ENCODE results near the gene ZNF335.

The ZNF335 gene

DNA sequence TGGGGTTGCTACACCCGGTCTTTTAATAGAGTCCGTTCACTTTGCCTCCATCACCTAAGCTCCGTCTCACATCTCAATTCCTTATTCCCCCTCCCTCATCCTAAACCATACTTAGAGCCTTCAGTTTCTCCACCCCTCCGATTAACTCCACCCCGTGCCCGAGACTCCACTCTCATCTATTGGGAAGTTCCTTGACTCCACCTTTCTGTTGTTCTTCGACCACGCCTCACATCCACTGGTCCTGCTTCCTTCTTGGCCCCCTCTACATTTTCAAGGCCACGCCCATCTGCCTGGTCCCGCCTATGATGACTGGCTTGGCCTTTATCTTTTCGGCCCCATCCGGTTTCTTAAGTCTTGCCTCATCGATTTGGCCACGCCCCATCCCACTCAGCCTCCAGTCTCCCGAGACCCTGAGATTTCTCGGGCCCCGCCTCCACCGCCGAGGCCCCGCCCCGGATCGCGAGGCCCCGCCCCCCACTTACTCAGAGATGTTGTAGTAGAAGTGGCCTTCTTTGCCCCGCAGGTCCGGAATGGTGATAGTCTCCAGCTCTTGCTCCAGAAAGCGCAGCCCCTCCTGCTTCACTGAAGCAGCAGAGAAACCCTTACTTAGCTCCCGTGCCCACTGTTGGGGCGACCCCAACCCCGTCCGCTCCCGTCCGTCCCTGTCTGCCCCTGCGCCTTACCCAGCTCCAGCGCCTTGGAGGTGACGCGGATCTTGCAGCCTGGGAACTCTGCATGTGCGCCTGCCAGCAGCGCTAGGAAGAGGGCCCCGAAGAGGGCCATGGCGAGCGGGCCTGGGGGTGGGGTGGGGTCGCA is 61.1 kb downstream of the ZNF335 start:
- Histone ChIP-seq H3K27ac (ENCODE audit: low read depth, low read length) (peak overlapping the region; percentile 72), H3K4me1 (ENCODE audit: control insufficient read depth in 5 of 5, insufficient read depth in 5 of 5, low read length in 5 of 5) (peaks cover 0 to 42% (median 36%) of the 10 kb centered on the region in 5 donors), H3K9me3 (ENCODE audit: control insufficient read depth in 5 of 5, low read length in 5 of 5) (no peaks in the 10 kb centered on the region), H3K4me3 (ENCODE audit: low read depth in 1 of 5, low read length in 5 of 5) (peak overlapping the region; percentile 72 to 85 (median 75)), H3K36me3 (ENCODE audit: control insufficient read depth in 5 of 5, insufficient read depth in 5 of 5, low read length in 5 of 5) (peaks cover 0 to 20% (median 12%) of the 10 kb centered on the region in 5 donors), H3K27me3 (ENCODE audit: control insufficient read depth in 5 of 5, insufficient read depth in 4 of 5, low read length in 5 of 5) (no peaks in the 10 kb centered on the region), H3K9ac (ENCODE audit: low read length in 5 of 5) (peak overlapping the region in 4 of 5 donors; percentile 56 to 74 (median 63))

DNA sequence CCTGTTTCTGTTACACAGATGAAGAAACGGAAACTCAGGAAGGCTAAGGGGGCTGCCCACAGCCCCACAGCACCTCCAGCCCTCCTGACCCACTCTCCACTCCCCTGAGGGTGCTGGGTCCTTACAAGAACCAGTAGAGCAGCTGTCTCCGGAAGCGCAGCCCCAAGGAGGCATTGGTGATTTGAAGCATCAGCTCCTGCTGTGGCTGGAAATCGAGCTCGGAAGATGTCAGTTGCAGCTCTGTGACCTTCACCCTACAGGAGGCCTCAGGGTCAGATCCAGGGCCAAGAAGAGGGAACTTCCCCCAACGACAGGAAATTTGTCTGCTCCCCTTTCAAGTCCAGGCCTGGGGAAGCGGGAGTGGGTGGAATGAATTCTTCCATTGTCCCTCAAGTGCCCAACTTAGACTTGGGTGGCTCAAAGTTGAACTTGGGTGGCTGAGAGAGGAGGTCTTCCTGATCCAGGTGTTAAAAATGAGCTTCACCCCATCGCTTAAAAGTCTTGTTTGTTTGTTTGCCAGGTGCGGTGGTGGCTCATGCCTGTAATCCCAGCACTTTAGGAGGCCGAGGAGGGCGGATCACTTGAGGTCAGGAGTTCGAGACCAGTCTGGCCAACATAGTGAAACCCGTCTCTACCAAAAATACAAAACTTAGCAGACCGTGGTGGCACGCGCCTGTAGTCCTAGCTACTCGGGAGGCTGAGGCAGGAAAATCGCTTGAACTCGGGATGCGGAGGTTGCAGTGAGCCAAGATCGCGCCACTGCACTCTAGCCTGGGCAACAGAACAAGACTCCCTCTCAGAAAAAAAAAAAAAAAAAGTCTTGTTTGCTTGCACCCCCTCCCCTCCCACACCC is 62.0 kb downstream of the ZNF335 start:
- peak overlapping the region; percentile 5 for H3K27ac ChIP-seq (ENCODE audit: low read depth, low read length)
- peaks cover 0 to 28% (median 17%) of the 10 kb centered on the region in 5 donors for H3K36me3 ChIP-seq (ENCODE audit: control insufficient read depth in 5 of 5, insufficient read depth in 5 of 5, low read length in 5 of 5)
- peak overlapping the region; percentile 19 to 85 (median 51) for H3K4me3 ChIP-seq (ENCODE audit: low read depth in 1 of 5, low read length in 5 of 5)
- no peaks in the 10 kb centered on the region for H3K27me3 ChIP-seq (ENCODE audit: control insufficient read depth in 5 of 5, insufficient read depth in 4 of 5, low read length in 5 of 5)
- H3K9ac ChIP-seq (ENCODE audit: low read length in 5 of 5): peak overlapping the region in 1 of 5 donors; percentile 13
- no peaks in the 10 kb centered on the region for H3K9me3 ChIP-seq (ENCODE audit: control insufficient read depth in 5 of 5, low read length in 5 of 5)
- peaks cover 0 to 42% (median 33%) of the 10 kb centered on the region in 5 donors for H3K4me1 ChIP-seq (ENCODE audit: control insufficient read depth in 5 of 5, insufficient read depth in 5 of 5, low read length in 5 of 5)

DNA sequence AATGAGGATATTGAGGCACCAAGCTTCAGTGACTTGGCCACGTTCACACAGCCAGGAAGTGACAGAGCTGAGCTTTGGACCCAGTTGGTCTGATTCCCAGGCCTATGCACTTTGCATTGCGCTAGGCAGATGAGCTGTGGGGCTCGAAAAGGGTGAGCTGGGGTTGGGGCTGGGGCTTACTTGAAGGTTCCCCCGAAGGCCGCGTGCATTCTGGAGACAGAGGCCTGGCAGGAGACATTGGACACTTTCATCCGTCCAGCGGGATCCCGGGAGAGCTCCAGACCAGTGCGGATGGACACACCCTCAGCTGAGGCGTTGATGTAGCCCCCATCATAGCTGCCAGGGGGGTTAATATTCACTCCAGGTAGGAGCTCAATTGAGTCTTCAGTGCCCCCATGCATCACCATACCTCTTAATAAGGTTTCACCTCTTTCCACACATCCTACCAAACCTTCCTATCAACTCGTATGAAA is 62.6 kb downstream of the ZNF335 start:
- H3K36me3 ChIP-seq (ENCODE audit: control insufficient read depth in 5 of 5, insufficient read depth in 5 of 5, low read length in 5 of 5): peaks cover 0 to 35% (median 23%) of the 10 kb centered on the region in 5 donors
- H3K4me3 ChIP-seq (ENCODE audit: low read depth in 1 of 5, low read length in 5 of 5): peak overlapping the region in 1 of 5 donors; percentile 19
- peaks cover 0 to 38% (median 33%) of the 10 kb centered on the region in 5 donors for H3K4me1 ChIP-seq (ENCODE audit: control insufficient read depth in 5 of 5, insufficient read depth in 5 of 5, low read length in 5 of 5)
- H3K9me3 ChIP-seq (ENCODE audit: control insufficient read depth in 5 of 5, low read length in 5 of 5): no peaks in the 10 kb centered on the region
- H3K27me3 ChIP-seq (ENCODE audit: control insufficient read depth in 5 of 5, insufficient read depth in 4 of 5, low read length in 5 of 5): no peaks in the 10 kb centered on the region
- H3K9ac ChIP-seq (ENCODE audit: low read length in 5 of 5): no peak overlapping the region
- peak overlapping the region; percentile 5 for H3K27ac ChIP-seq (ENCODE audit: low read depth, low read length)

DNA sequence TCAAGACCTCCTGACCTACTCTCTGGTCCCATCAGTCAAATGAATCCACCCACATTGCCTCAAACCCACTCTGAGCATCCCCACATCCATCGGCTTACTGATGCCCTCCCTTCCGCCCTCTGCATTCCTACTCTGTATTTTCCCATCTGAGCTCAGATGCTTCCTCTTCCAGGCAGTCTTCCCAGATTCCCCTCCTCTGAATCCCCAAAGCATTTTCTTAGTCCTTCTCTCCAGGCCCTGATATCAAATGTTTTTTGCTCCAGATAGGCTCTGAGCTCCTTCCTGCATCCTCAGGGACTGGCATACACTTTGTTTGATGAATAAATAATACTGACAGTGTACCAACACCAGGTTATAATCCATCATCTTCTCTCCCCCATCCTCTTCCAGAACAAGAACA is 63.9 kb downstream of the ZNF335 start:
- H3K4me3 ChIP-seq (ENCODE audit: low read depth in 1 of 5, low read length in 5 of 5): no peak overlapping the region

DNA sequence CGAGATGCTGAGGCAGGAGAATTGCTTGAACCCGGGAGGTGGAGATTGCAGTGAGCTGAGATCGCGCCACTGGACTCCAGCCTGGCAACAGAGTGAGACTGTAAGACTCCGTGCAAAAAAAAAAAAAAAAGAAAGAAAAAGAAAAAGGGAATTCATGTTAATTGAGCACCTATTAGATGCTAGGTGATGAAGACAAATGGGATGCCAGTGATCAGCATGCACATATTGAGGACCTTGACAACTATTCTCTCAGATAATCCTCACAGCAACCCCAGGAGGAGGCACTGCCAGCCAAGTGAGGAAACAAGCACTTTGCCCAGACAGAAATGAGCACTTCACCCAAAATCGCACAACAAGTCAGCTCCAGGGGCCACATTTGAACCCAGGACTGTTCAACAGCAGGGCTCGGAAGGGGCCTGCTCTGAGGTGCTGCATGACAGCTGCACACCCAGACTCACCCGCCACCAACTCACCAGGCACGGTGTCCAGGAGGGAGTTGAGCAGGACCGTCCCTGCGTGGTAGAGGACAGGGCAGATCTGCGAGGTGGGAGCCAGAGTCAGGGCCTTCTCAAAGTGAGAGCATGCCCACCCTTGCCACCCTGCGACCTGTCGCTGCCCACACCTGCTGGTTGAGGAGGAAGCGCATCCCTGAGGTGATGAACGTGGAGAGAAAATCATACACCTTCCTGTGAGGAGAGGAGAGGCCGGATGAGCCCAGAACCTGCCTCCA is 64.6 kb downstream of the ZNF335 start:
- no peak overlapping the region for H3K9ac ChIP-seq (ENCODE audit: low read length in 5 of 5)
- H3K27ac ChIP-seq (ENCODE audit: low read depth, low read length): no peak overlapping the region
- H3K4me1 ChIP-seq (ENCODE audit: control insufficient read depth in 5 of 5, insufficient read depth in 5 of 5, low read length in 5 of 5): peaks cover 0 to 31% (median 31%) of the 10 kb centered on the region in 5 donors
- H3K36me3 ChIP-seq (ENCODE audit: control insufficient read depth in 5 of 5, insufficient read depth in 5 of 5, low read length in 5 of 5): peaks cover 0 to 48% (median 31%) of the 10 kb centered on the region in 5 donors
- H3K9me3 ChIP-seq (ENCODE audit: control insufficient read depth in 5 of 5, low read length in 5 of 5): no peaks in the 10 kb centered on the region
- H3K27me3 ChIP-seq (ENCODE audit: control insufficient read depth in 5 of 5, insufficient read depth in 4 of 5, low read length in 5 of 5): no peaks in the 10 kb centered on the region
- H3K4me3 ChIP-seq (ENCODE audit: low read depth in 1 of 5, low read length in 5 of 5): no peak overlapping the region

More for the DNA sequence above, 63.9 kb downstream of the ZNF335 start:
- no peak overlapping the region for H3K9ac ChIP-seq (ENCODE audit: low read length in 5 of 5)
- H3K27ac ChIP-seq (ENCODE audit: low read depth, low read length): no peak overlapping the region
- no peaks in the 10 kb centered on the region for H3K9me3 ChIP-seq (ENCODE audit: control insufficient read depth in 5 of 5, low read length in 5 of 5)
- H3K36me3 ChIP-seq (ENCODE audit: control insufficient read depth in 5 of 5, insufficient read depth in 5 of 5, low read length in 5 of 5): peaks cover 0 to 43% (median 26%) of the 10 kb centered on the region in 5 donors
- H3K27me3 ChIP-seq (ENCODE audit: control insufficient read depth in 5 of 5, insufficient read depth in 4 of 5, low read length in 5 of 5): no peaks in the 10 kb centered on the region
- H3K4me1 ChIP-seq (ENCODE audit: control insufficient read depth in 5 of 5, insufficient read depth in 5 of 5, low read length in 5 of 5): peaks cover 0 to 34% (median 33%) of the 10 kb centered on the region in 5 donors

DNA sequence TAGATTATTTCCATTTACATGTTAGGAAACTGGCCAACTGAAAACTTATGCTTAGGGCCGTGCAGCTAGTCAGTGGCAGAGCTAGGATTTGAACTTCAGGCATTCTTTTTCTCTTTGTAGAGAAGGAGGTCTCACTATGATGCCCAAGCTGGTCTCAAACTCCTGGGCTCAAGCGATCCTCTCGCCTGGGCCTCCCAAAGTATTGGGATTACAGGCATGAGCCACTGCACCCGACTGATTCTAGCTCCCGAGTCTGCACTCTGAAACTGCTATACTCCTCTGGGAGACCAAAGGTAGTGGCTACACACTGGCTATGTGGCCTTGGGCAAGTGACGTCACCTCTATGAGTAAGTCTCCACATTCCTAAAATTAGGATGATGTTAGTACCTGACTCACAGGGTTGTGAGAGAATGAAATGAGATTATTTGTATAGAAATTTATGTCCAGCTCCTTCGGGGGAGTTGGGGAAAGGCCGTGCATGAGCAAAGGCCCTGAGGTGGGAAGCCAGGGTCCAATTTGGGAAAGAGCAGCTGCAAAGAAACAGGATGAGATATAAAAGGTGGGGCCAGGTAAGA is 66.4 kb downstream of the ZNF335 start:
- Histone ChIP-seq H3K36me3 (ENCODE audit: control insufficient read depth in 5 of 5, insufficient read depth in 5 of 5, low read length in 5 of 5) (peaks cover 4 to 64% (median 41%) of the 10 kb centered on the region in 5 donors), H3K27me3 (ENCODE audit: control insufficient read depth in 5 of 5, insufficient read depth in 4 of 5, low read length in 5 of 5) (no peaks in the 10 kb centered on the region), H3K4me1 (ENCODE audit: control insufficient read depth in 5 of 5, insufficient read depth in 5 of 5, low read length in 5 of 5) (peaks cover 0 to 16% (median 14%) of the 10 kb centered on the region in 5 donors), H3K9ac (ENCODE audit: low read length in 5 of 5) (no peak overlapping the region), H3K27ac (ENCODE audit: low read depth, low read length) (no peak overlapping the region), H3K9me3 (ENCODE audit: control insufficient read depth in 5 of 5, low read length in 5 of 5) (no peaks in the 10 kb centered on the region), H3K4me3 (ENCODE audit: low read depth in 1 of 5, low read length in 5 of 5) (no peak overlapping the region)

DNA sequence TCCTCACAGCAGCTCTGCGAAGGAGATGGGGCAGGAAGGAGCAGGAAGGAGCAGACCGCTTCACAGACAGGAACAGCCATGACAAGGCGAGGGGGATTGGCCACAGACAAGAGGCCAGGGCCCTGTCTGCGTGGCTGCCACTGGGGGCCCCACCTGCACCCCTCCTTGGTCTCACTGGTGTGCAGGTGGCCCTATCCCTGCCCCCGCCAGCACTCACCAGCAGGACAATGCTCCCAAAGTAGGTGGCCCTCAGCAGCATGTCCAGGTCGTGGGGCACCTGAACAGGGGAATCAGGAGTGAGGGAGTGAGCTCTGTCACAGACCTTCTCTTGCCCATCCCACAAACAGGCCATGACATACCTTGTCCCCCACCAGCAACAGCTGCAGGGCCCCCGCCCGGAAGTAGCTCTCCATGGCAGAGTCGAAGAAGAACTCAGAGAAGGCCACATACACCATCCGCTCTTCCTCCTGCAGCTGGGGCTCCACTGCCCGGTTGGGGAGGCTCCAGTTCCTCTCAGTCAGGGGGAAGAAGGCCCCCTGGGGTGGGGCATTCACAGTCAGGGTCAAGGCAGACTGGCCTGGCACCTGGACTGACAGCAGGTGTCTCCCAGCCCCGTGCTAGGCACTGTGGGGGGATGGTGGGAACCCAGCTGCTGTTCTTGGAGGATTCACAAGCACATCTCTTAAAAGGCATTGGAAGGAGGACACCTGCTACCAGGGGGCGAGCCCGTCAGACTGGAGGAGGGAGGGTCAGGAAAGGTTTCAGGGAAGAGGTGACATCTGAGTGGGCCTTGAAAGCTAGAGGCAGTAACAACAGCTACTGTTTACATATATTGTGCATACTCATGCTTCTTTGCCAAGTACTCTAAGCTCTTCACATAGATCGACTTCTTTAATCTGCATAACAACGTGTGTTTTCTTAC is 67.2 kb downstream of the ZNF335 start:
- peak overlapping the region in 1 of 5 donors; percentile 22 for H3K9ac ChIP-seq (ENCODE audit: low read length in 5 of 5)
- peaks cover 0 to 8% (median 7%) of the 10 kb centered on the region in 5 donors for H3K4me1 ChIP-seq (ENCODE audit: control insufficient read depth in 5 of 5, insufficient read depth in 5 of 5, low read length in 5 of 5)
- no peak overlapping the region for H3K27ac ChIP-seq (ENCODE audit: low read depth, low read length)
- no peaks in the 10 kb centered on the region for H3K9me3 ChIP-seq (ENCODE audit: control insufficient read depth in 5 of 5, low read length in 5 of 5)
- no peak overlapping the region for H3K4me3 ChIP-seq (ENCODE audit: low read depth in 1 of 5, low read length in 5 of 5)
- H3K36me3 ChIP-seq (ENCODE audit: control insufficient read depth in 5 of 5, insufficient read depth in 5 of 5, low read length in 5 of 5): peaks cover 4 to 71% (median 43%) of the 10 kb centered on the region in 5 donors
- no peaks in the 10 kb centered on the region for H3K27me3 ChIP-seq (ENCODE audit: control insufficient read depth in 5 of 5, insufficient read depth in 4 of 5, low read length in 5 of 5)

DNA sequence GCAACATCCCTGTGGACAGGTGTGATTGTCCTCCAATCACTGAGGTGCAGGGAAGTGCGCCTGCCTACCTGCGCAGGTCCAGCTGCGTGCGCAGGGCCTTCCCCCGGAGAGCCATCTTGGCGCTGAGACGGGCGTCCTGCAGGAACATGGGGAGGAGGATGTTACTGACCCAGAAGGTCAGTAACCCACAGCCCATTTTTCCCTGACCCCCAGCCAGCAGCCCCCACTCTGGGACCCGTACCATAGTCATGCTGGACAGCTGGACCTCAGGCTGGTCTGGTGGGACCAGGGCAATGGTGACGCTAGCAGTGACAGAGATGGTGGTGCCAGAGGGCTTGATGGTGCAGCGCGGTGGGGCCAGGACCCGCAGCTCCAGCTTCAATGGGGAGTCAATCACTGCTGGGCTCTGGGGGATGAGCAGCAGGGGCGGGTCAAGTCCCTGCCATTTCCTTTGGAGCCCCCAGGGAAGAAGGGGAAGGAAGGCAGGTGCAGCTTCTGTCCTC is 69.8 kb downstream of the ZNF335 start:
- Histone ChIP-seq H3K36me3 (ENCODE audit: control insufficient read depth in 5 of 5, insufficient read depth in 5 of 5, low read length in 5 of 5) (peaks cover 4 to 84% (median 62%) of the 10 kb centered on the region in 5 donors), H3K9me3 (ENCODE audit: control insufficient read depth in 5 of 5, low read length in 5 of 5) (no peaks in the 10 kb centered on the region), H3K4me1 (ENCODE audit: control insufficient read depth in 5 of 5, insufficient read depth in 5 of 5, low read length in 5 of 5) (no peaks in the 10 kb centered on the region), H3K27ac (ENCODE audit: low read depth, low read length) (no peak overlapping the region), H3K9ac (ENCODE audit: low read length in 5 of 5) (no peak overlapping the region), H3K4me3 (ENCODE audit: low read depth in 1 of 5, low read length in 5 of 5) (no peak overlapping the region), H3K27me3 (ENCODE audit: control insufficient read depth in 5 of 5, insufficient read depth in 4 of 5, low read length in 5 of 5) (no peaks in the 10 kb centered on the region)
